Central memory CD4-positive, alpha-beta T cell (primary cell): ENCODE data around the gene DHRS13.
"Not testable (repeated sequence)": the region's sequence is repeated elsewhere in the genome, so short reads cannot be mapped to it uniquely, and the experiment has no call there.

Experiments used
- DNase-seq: peaks from one replicate; pipeline ENCODE4 v3.0.0; 2022

Gene DHRS13

DNA sequence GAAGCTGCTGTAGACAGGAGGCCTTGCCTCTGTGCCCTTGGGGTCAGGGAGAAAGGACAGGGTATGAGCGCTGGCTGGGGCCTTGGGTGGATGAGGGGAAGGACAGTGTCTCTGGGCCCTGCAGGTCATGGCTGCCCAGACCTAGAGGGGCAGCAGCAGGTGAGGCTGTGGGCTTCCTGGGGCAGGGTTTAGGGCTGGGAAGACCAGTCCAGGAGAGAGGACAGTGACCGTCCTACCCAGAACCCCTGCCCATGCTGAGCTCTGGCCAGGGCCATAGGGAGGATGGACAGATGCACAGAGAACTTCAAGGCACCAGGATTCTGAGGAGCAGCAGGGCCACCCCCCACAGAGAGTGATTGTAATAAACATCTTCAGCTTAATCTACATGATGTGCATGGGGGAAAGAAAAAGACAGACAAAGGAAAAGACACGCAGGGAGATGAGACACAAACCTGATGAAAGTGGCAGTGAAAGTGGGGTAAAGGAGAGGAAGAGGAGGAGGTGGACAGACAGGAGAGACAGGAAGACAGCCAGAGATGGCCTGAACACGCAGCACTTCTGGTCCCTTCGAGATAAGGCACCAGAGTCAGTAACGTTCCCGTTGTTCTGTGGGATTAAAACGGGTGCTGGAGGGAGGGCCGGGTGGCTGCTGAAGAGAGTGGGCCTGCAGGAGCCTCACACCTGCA lies 22.9 kb downstream of the DHRS13 start:
- DNase-seq: no peak

DNA sequence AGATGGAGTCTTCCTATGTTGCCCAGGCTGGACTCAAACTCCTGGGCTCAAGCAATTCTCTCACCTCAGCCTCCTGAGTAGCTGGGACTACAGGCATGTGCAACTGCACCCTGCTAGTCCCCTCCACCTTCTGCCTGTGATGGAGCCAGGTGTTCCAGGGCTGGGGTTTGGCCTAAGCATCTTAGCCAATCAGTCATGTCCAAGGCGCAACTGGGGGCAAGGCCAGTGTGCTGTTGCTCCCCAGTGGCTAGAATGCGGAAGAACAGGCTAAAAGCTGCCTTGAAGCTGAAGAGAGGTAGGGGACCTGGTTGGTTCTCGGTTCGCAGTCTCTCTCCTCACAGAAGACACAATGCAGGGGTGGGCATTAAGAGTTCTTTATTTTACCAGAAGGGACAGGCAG lies 23.9 kb downstream of the DHRS13 start:
- DNase-seq: no peak

DNA sequence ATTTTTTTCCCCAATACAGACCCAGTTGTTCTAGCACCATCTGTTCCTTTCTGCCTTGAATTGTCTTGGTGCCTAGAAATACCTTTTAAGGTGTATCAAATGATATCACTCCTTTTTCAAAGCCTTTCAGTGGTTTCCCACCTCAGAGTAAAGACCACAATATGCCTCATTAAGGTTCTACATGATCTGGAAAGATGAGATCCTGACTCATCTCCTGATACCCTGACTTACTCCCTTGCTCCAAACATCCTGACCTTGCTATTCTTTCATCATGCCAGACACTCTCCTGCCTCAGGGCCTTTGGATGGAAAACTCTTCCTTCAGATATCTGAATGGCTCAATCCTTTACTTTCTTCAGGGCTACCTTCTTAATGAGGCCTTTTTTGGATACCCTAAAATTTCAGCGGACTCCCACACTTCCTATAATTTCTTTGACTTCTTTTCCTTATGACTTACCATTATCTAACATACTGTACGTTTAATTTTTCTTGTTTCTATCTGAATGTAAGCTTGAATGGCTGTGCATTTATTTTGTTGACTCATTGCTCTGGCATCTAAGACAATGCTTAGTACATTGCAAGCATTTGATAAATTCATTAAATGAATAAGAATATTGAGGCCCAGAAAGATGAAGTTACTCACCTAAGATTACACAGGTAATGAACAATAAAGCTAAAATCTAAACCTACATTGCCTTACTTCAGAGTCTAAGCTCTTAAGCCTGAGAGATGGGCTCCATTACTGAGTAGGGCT lies 24.5 kb downstream of the DHRS13 start:
- DNase-seq: no peak

DNA sequence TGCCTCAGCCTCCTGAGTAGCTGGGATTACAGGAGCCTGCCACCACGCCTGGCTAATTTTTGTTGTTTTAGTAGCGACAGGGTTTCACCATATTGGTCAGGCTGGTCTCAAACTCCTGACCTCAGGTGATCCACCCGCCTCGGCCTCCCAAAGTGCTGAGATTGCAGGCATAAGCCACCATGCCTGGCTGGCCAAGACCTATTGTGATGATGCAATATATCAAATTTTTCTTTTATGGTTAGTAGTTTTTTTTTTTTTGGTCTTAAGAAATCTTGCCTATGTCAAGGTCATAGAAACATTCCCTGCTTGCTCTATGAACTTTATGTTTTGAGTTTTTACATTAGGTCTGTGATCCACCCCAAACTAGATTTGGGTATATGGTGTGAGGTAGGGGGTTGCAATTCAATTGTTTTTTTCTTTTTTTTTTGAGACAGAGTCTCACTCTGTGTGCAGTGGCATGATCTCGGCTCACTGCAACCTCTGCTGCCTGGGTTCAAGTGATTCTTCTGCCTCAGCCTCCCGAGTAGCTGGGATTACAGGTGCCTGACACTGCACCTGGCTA lies 25.6 kb downstream of the DHRS13 start:
- DNase-seq: not testable (repeated sequence)

DNA sequence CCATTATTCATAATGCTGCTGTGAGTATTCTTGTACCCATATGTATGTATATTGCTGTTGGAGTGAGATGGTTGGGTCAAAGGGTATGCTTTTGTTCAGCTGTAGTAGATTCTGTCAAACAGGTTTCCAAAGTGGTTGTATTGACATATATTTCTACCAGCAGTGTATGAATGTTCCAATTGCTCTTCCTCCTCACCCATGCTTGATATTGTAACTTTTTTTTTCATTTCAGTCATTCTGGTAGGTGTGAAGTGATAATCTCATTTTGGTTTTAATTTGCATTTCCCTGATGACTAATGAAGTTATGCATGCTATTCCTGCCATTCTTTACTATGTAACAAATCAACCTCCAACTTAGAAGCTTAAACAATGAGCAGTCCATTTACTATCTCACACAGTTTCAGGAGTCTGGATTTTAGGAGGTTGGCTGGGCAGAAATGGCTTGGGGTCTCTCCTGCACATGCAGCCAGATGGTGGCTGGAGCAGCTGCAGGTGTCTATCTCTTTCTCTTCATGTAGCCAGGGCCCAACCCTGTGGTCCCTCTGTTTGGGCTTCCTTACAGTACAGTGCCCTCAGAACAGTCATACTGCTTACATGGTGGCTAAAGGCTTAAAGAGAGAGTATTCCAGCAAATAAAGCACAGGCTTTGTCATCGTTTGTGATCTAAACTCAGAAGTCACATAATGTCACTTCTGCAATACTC lies 26.9 kb downstream of the DHRS13 start:
- DNase-seq: no peak

DNA sequence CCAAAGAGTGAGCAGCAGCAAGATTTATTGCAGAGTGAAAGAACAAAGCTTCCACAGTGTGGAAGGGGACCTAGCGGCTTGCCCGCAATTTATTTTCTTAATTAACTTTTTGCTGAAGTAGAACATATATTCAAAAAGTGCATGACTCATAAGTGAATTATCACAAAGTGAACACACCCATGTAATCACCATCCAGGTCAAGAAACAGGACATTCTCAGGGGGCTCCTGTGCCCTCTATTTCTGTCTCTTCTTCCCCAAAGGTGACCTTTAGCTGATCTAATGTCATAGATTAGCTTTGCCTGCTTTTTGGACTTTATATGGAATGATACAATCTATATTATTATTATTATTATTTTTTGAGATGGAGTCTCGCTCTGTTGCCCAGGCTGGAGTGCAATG lies 28.1 kb downstream of the DHRS13 start:
- no peak for DNase-seq

DNA sequence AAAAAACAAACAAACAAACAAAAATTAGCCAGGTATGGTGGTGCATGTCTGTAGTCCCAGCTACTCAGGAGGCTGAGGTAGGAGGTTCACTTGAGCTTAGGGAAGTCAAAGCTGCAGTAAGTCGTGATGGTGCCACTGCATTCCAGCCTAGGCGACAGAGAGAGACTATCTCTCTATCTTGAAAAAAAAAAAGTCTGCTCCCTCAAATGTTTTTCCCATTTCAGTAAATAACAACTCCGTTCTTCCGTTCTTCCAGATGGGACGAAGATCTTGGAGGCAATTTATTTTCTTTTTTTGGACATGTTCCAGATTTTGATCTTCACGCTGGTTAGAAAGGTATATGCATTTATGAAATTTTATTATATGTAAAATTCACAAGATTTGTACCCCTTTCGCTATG lies 29.0 kb downstream of the DHRS13 start:
- DNase-seq: no peak

DNA sequence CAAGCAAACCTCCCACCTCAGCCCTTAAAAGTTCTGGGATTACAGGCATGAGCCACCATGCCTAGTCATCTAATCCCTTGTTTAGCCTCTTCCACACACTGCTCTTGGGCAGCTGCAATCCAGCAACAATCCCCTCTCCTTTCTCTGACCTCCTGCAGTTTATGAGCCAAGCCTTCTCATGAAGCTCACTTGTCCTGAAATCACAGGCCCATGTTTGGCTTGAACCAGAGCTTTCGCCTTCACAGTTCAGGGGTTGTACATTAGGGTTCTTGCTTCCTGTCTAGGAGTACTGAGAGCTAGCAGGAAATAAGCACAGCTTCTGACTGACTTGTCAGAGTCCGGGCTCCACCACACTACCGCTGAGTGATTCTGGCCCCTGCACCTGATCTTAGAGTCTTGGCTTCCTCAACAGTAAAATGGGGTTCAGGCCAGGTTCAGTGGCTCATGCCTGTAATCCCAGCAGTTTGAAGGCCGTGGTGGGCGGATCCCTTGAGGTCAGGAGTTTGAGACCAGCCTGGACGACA lies 31.8 kb downstream of the DHRS13 start:
- DNase-seq: peak; percentile 29

DNA sequence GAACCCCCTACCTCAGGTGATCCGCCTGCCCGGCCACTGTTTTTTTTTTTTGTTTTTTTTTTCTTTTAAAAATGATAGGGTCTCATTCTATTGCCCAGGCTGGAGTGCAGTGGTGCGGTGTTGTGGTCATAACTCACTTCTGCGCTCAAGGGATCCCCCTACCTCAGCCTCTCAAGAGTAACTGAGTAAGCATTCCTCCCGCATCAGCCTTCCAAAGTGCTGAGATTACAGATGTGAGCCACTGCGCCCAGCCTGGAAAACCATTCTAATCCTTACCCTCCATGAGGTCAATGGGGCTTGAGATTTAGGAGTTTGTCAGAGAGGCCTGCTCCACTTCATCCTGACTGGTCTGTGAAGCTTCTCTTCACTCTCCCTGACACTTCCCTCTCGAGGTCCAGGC lies 35.6 kb downstream of the DHRS13 start:
- no peak for DNase-seq

DNA sequence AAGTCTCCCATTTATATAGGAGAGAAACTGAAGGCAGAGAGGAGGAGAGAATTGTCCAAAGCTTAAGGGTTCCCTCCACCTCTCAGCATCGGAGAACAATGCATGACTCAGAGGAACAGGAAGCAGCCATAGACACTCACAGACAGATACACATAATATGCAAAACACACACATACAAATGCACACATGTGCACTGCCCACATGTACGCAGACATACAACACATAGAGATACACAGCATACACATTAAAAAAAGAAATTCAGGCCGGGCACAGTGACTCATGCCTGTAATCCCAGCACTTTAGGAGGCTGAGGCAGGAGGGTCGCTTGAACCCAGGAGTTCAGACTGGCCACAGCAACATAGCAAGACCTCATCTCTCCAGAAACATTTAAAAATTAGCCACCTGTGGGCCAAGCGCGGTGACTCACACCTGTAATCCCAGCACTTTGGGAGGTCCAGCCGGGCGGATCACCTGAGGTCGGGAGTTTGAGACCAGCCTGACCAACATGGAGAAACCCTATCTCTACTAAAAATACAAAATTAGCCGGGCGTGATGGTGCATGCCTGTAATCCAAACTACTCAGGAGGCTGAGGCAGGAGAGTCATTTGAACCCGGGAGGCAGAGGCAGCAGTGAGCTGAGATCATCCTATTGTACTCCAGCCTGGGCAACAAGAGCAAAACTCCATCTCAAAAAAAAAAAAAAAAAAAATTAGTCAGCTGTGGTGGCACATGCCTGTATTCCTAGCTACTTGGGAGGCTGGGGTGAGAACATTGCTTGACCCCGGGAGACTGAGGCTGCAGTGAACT lies 36.7 kb downstream of the DHRS13 start:
- DNase-seq: no peak

DNA sequence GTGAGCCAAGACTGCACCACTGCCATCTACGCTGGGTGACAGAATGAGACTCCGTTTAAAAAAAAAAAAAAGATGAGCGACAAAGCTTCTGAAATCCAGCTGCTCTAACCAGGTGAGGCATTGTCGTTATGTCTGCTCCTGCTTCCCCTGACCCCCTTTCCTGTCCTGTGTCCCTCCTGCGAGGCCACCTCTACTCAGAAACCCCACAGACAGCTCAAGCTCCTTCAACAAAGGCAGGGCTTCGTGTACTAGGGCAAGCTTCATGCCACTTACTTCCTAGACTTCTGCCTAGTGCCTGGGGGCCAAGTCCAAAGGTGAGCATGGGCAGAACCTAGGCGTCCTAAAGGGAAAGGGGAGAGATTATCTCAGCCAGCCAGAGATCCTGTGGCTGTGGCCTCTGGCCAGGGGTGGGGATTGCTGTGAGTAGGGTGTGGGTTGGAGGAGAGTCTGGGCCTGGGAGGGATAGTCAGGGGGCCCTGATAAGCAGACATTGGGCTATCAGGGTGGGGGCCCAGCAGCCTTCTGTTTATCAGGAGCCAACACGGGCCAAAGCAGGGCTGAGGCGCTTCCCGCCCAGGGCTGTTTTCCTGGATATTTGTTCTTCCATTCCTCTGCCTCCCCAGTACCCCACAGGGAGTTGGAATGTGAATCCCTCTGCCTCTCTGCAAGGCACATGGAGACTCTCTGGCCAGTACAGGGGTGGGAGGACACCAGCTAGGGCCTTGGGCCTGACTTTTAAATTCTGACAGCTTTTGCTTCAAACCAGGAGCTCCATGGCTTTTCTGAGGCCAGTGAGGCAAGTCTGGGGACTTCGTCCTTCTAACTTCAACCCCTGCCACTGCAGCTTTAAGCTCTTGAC lies 37.7 kb downstream of the DHRS13 start:
- no peak for DNase-seq

DNA sequence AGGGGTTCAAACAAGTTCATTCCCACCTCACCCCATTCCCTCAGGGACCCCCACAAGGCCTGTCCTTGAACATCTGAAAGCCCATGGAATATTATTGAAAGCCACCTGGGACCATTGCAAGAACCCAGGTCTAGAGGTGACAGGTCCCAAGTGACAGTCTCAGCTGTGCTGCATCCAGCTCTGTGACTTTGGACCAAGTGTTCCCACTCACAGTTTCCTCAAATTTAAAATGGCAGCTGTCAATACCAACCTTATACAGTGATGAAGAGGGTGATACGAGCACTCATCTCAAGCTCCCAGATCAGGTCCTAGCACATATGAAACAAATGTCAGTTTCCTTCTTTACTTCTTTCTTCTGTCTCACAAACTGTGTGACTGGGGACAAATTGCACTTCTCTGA lies 38.9 kb downstream of the DHRS13 start:
- DNase-seq: no peak

DNA sequence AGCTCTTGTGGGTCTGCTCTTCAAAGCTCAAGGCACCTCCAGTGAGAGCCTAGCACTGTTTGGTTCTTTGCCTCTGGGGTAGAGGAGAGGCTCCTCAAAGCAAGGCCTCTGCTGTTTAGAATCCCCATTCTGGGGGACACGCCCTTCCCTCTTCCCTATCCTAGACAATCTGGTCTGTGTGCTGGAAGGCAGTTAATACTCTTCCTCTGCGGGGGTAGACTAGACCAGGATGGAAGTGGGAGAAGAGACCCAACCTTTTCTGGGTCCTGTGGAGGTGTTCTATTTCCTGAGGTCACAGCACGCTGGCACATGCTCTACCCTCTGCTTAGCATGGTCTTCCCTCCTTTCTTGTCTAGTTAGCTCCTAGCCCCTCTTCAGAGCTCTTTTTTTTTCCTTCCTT lies 40.3 kb downstream of the DHRS13 start:
- DNase-seq: no peak

DNA sequence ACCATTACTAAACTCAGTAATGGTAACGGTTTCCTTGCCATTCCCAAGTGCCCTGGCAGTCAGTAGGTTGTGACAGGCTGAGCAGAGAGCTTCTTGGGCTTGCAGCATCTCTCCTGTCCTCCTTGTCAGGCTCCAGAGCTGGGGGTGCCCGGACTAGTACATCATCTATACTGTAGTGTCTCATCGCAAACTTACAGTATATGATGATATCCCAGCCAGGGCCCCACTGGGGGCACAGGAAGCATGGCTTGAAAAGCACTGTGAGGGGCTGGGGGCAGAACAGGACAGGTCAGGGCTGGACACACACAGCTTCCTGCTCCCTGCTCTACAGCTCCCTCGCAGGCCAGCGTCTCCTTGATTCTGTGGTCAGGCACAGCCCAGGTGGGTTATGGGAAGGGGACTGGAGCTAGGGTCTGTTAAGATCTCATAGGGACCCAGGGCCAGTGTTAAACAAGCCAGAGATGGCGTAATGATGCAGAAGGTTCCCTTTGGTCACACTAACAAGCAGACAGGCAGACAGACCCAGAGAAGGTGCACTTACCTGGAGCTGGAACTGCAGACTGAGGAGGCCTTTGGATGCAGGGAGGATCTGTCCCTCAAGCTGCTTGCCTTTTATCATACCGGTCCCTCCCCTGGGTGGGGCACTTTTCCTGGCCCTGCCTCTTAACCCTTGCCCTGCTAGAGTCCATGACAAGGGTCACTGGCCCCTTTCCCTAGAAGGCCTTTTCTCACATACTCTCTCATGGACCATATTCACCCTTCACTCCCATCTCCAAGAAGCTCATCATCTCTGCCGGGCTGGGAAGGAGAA lies 41.3 kb downstream of the DHRS13 start:
- no peak for DNase-seq

DNA sequence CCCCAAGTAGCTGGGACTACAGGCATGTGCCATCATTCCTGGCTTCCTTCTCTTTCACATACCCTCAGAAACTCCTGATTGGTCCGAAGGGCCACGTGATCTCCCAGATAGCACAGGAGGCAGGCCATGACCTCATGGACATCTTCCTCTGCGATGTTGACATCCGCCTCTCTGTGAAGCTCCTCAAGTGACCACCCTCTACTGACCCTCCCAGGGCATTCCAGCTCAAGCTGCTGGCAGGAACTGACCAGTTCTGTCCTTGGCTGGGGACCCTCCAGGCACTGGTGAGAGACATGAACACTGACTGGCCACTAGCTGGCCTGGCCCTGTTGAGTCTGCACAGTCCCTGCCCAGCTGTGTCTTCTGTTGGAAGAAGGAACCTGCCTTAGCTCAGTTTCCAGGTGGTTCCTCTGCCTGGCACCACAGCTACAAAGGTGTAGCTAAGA lies 42.5 kb downstream of the DHRS13 start:
- no peak for DNase-seq

DNA sequence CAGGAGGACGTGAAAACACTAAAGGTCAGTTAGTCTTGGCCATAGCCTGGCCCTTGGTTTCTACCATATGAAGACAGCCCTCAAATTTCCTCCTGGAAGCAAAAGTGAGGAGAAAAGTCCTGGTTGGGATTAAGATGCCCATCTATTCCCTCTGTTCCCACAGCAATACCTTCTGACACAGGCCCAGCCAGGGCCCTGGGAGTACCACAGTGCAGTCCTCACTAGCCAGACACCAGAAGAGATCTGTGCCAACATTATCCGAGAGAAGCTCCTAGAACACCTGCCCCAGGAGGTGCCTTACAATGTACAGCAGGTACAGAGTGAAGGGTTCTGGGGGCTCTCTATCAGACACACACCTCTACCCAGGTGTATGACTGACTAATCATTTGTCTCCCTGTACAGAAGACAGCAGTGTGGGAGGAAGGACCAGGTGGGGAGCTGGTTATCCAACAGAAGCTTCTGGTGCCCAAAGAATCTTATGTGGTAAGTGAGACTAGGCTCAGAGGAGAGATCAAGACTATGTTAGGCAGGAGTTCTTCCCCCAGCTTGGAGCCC lies 44.0 kb downstream of the DHRS13 start:
- DNase-seq: no peak

DNA sequence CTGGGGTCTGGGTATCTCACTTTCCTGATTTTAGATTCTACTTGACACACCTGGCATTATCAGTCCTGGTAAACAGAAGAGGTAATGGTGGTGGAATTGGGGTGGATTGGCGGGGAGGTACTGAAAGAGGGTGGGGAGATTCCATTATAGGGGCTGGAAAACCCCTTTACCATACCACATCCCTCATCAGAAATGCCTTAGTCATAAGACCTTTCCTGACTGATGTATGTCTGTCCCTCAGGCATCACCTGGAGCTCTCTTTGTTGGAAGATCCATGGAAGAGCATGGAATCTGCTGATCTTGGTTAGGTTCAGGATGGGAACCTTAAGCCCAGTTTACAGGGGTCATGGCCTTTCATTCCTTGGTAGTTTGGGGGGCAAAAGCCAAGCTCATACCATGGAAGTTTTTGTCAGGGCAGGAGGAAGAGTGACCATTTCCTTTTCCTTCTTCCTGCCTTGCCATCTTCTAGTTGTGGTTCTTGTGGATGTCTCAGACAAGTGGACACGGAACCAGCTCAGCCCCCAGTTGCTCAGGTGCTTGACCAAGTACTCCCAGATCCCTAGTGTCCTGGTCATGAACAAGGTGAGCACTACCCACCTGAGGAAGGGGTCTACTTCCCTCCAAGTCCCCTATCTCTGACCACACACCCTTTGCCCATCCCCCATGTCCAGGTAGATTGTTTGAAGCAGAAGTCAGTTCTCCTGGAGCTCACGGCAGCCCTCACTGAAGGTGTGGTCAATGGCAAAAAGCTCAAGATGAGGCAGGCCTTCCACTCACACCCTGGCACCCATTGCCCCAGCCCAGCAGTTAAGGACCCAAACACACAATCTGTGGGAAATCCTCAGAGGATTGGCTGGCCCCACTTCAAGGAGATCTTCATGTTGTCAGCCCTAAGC lies 44.7 kb downstream of the DHRS13 start:
- no peak for DNase-seq

DNA sequence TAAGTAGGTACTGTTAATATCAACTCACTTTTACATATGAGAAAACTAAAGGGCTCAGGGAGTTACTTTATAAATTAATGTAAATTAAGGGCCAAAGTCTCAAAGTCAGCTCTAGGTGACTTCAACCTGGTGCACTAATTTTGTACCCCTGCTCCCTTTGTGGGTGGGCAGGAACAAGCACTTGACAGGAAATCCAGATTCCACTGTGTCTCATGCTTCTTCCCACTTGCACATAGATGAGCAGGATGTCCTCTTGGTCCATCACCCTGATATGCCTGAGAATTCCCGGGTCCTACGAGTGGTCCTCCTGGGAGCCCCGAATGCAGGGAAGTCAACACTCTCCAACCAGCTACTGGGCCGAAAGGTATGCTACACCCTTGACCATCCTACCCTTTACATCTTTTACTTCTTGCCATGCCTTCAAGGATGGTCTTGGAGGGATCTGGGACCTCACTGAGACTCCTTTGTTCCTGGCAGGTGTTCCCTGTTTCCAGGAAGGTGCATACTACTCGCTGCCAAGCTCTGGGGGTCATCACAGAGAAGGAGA lies 46.8 kb downstream of the DHRS13 start:
- DNase-seq: no peak

DNA sequence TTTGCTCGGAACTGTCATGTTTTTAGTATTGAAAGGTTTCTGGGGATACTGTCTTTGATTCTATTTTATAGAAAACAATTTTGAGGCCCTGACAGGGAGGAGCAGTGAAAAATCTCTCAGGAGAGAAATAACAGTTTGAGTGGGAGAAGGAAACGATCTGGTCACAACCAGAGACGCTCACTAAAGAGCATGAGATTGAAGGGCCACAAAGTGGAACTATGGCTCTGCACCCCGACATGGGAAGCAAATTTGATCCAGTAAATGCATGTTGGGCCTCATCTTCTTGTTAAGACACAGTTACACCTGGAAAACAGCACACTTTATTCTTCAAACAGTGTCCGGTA lies 47.6 kb downstream of the DHRS13 start:
- no peak for DNase-seq
